Measurements from ENCODE around the gene NANP.

DNA sequence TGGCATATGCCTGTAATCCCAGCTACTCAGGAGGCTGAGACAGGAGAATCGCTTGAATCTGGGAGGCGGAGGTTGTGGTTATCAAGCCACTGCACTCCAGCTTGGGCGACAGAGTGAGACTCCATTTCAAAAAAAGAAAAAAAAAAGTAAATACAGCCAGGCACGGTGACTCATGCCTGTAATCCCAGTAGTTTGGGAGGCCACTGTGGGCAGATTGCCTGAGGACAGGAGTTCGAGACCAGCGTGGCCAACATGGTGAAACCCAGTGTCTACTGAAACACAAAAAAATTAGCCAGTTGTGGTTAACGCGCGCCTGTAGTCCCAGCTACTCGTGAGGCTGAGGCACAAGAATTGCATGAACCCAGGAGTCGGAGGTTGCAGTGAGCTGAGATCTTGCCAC is 36.9 kb downstream of the NANP start:
- TF ChIP-seq, protein P1, sequence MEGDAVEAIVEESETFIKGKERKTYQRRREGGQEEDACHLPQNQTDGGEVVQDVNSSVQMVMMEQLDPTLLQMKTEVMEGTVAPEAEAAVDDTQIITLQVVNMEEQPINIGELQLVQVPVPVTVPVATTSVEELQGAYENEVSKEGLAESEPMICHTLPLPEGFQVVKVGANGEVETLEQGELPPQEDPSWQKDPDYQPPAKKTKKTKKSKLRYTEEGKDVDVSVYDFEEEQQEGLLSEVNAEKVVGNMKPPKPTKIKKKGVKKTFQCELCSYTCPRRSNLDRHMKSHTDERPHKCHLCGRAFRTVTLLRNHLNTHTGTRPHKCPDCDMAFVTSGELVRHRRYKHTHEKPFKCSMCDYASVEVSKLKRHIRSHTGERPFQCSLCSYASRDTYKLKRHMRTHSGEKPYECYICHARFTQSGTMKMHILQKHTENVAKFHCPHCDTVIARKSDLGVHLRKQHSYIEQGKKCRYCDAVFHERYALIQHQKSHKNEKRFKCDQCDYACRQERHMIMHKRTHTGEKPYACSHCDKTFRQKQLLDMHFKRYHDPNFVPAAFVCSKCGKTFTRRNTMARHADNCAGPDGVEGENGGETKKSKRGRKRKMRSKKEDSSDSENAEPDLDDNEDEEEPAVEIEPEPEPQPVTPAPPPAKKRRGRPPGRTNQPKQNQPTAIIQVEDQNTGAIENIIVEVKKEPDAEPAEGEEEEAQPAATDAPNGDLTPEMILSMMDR (optimal IDR thresholded peaks at IDR 0.05 in 1 of 3, IDR thresholded peaks at IDR 0.05 in 1 of 3, conservative IDR thresholded peaks at IDR 0.05 in 1 of 3; ENCODE audit: extremely low read depth in 1 of 3, insufficient read depth in 2 of 3, low read length in 3 of 3), result no peak
- no peak for TF ChIP-seq EZH2 (IDR thresholded peaks at IDR 0.05; ENCODE audit: low read length)
